ENCODE measurements around the gene CILP2.

DNA sequence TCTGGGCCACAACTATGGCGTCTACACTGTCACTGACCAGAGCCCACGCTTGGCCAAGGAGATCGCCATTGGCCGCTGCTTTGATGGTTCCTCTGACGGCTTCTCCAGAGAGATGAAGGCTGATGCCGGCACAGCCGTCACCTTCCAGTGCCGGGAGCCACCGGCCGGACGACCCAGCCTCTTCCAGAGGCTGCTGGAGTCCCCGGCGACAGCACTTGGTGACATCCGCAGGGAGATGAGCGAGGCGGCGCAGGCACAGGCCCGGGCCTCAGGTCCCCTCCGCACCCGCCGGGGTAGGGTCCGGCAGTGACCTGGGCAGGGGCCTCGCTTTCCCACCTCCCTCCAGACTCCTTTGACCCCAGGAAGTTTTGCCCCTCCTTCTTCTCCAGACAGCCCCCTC, 7.6 kb downstream of the CILP2 start:
- TF ChIP-seq EZH2phosphoT487 (IDR thresholded peaks at IDR 0.05; ENCODE audit: insufficient read depth, low read depth) (no peak), EZH2 (IDR thresholded peaks at IDR 0.05; ENCODE audit: insufficient read depth, poor library complexity, severe bottlenecking) (no peak)

Data from GM23248 (cell line).